Measurements from ENCODE around the gene GPR149.

Gene GPR149

GRCh38 chr3:154345422-154346122 is 84.4 kb downstream of the GPR149 start:
- DNase-seq (ENCODE audit: low read depth in 2 of 2): no peak

DNA sequence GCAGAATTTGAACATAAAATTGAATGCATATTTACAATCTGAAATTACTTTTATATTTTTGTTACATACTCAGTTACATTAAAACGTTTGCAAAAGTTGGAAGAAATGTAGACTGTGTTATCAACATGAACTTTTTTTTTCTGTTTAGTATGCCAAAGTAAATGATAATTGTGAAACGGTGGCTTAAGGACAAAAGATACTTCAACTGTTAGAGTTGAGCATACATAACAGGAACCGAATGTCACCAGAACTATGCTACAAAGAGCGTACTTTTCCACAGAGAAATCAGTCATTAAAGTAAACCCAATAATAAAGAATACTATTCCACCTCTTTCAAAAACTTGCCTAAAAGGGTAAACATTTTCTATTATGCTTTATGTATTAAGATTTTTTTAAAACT is 91.4 kb downstream of the GPR149 start:
- no peak for DNase-seq (ENCODE audit: low read depth in 2 of 2)

DNA sequence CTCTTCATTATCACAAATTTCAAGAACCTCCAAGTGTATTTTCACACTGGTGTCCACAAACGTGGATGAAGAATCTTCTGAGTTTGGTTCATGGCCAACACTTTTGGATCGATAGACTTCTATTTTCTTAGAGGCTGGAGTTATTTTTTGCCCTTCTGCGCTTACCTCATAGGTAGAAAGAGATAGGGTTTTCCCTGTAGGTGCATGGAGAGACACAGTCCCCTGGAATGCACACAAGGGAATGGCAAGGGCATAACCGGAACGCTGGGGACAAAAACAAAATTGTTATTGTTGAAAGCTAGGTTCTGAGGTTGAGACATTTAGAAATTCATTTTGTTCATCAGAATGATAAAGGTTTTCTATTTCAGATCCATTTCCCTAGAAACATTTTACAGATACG is 92.0 kb downstream of the GPR149 start:
- DNase-seq (ENCODE audit: low read depth in 2 of 2): no peak

GRCh38 chr3:154334973-154335420 is 95.0 kb downstream of the GPR149 start:
- DNase-seq (ENCODE audit: low read depth in 2 of 2): no peak

DNA sequence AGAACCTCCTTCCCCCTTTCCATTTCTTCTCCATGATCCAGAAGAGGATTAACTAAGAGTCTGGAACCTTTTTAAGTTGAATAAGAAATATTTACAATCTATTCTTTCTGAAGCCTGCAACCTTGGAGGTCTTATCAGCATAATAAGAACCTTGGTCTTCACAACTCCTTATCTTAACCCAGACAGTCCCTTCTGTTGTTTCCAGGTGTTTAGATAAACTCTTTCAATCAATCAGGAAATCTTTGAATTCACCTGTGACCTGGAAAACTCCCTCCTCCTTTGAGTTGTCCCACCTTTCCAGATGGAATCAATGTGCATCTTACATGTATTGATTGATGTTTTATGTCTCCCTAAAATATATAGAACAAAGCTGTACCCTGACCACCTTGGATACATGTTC is 102.1 kb downstream of the GPR149 start:
- no peak for DNase-seq (ENCODE audit: low read depth in 2 of 2)

DNA sequence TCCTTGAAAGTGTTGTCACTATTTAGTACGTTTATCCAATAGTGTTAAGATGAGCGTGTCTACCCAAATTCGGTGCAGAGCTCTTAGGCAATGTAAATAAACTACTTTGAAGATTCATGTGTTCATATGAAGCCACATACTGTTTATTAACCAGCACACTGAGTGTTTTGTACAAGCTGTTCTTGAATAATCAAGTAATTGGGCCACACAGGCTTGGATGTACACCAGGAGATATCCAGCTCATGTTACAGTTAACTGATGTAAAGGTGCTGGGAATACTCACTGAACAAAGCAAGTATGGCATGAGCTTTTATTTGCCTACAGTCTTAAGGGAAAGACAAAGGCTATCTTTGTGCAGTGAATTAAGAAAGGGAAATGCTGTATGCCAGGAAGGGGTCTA is 105.1 kb downstream of the GPR149 start:
- DNase-seq (ENCODE audit: low read depth in 2 of 2): no peak

DNA sequence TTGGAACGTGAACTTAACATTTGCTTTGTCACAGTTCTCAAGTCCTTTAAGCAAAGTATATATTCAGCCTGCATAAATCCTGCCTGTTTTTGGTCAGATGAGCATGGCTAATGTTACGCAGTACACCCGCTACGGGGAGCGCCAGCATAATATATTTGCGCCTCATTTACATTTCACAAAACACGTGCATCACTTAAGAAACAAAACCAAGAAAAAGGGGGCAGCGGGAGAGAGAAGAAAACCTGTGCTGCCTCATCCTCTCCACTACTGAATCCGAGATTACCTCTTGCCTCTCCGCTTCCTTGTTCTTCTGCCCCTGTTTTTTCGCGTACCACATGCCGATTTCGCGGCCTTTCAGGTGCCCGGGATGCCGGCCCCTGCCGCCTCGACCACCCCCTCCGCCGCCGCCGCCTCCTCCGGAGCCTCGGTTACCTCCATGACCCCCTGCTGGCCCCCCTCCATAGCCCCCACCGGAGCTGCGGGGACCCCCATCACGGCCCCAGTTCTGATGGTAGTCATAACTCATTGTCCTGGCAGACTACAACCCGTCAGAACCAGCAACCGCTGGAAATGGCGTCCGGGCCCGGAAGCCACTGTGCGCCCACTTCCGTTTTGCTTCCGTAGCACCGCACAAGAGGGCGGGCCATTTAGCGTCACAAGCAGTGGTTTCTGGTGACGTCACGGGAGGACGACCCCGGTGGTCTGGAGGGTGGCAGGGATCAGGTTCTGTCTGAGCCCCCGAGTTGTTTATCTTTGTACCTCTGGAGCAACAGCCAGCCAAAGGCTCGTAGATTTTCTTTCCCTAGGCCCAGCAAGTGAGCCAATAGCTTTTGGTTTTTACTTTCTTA is 105.9 kb downstream of the GPR149 start, which contains the start of gene DHX36:
TSS of gene DHX36 (minus strand) at position 597 of the 848 bp plus-strand sequence. CDS start at position 526, 71 bp downstream.
- peak; percentile 75 to 81 for DNase-seq (ENCODE audit: low read depth in 2 of 2)

DNA sequence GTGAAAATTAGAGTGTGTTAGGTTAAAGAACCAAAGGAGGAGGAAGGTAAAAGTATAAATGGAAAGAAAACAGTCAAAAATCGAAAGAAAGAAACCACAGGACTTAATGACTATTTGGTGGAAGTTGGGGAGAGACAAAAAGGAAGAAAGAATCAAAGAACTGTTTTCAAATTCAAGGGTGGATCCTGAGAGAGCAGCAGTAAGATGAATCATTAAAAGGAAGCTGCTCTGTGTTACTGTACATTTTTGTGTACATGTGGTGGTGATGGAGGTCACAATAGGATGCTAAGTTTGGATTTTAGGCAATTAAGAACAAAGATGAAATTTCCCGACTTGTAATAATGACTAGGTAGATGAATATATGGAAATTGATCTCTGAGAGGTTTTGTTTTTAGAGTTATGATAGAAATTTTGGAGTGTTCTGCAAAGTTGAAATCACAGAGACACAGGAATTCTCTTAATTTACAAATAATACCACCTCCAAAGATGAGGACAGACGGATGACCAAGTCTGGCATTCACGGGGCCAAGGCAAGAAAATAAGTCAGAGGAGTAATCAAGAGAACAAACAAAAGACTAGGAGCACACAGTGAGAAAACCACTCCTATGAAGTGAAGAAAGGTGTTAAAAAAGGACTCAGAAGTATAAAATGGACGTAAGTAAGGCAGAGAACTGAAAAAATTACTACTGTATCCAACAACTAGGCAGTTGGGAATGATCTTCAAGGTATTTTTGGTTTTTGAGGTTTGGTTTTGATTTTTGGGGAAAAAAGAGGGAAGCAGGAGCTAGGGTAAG is 112.8 kb downstream of the GPR149 start:
- no peak for DNase-seq (ENCODE audit: low read depth in 2 of 2)

DNA sequence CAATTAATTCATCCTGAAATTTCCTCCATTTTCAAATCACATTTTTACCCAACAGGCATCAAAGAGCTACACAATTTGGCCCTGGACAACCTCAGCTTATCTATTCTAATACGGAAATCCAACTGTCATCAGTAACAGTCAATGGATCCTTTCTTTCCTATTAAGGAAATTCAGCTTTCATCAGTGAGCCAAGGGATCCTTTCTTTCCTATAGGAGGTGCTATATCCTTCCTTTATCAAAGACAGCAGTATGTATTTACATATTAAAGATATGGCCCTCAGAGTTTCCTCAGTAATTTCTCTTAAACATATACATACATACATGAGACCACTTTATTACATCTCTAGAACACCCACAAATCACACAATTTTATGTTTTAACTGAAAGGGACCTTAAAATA is 115.8 kb downstream of the GPR149 start:
- DNase-seq (ENCODE audit: low read depth in 2 of 2): no peak

- DNase-seq (ENCODE audit: low read depth in 2 of 2): no peak
Measured at GRCh38 chr3:154310840-154311239, 119.2 kb downstream of the GPR149 start.

- DNase-seq (ENCODE audit: low read depth in 2 of 2): no peak
Measured at GRCh38 chr3:154307363-154307762, 122.6 kb downstream of the GPR149 start.

GRCh38 chr3:154304936-154305335 is 125.1 kb downstream of the GPR149 start:
- no peak for DNase-seq (ENCODE audit: low read depth in 2 of 2)

GRCh38 chr3:154304116-154304786 is 125.7 kb downstream of the GPR149 start:
- DNase-seq (ENCODE audit: low read depth in 2 of 2): no peak

GRCh38 chr3:154301561-154301960 is 128.4 kb downstream of the GPR149 start:
- no peak for DNase-seq (ENCODE audit: low read depth in 2 of 2)

- DNase-seq (ENCODE audit: low read depth in 2 of 2): no peak
Measured at GRCh38 chr3:154294016-154294415, 136.0 kb downstream of the GPR149 start.

GRCh38 chr3:154290187-154290586 is 139.8 kb downstream of the GPR149 start:
- no peak for DNase-seq (ENCODE audit: low read depth in 2 of 2)

Data from fibroblast of skin of left biceps (primary cell).